ENCODE results near the gene ASTN2.

The ASTN2 gene

DNA sequence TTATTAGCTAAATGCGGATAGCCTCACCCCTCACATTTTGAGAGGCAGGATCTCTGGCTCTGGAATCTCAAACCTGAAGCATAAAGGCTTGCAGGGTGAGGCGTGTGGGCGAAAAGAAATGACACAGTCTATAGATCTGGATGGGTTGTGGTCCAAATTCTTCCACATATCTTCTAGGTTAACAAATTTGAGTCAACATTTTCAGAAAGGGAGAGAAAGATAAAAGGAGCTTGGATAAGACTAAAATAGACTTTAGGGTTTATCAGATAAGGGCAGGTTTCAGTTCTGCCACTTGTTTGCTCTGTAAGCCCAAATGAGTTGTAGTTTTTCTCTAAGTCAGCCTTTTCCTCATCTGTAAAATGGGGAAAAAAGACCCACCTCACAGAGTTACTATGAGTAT lies 506.9 kb downstream of the ASTN2 start:
- no peak for TF ChIP-seq SIN3A (IDR thresholded peaks at IDR 0.05; ENCODE audit: borderline replicate concordance, insufficient read depth, low read length)
- TF ChIP-seq POLR2AphosphoS5 (IDR thresholded peaks at IDR 0.05; ENCODE audit: low read depth, low read length): no peak
- TF ChIP-seq, protein P1, sequence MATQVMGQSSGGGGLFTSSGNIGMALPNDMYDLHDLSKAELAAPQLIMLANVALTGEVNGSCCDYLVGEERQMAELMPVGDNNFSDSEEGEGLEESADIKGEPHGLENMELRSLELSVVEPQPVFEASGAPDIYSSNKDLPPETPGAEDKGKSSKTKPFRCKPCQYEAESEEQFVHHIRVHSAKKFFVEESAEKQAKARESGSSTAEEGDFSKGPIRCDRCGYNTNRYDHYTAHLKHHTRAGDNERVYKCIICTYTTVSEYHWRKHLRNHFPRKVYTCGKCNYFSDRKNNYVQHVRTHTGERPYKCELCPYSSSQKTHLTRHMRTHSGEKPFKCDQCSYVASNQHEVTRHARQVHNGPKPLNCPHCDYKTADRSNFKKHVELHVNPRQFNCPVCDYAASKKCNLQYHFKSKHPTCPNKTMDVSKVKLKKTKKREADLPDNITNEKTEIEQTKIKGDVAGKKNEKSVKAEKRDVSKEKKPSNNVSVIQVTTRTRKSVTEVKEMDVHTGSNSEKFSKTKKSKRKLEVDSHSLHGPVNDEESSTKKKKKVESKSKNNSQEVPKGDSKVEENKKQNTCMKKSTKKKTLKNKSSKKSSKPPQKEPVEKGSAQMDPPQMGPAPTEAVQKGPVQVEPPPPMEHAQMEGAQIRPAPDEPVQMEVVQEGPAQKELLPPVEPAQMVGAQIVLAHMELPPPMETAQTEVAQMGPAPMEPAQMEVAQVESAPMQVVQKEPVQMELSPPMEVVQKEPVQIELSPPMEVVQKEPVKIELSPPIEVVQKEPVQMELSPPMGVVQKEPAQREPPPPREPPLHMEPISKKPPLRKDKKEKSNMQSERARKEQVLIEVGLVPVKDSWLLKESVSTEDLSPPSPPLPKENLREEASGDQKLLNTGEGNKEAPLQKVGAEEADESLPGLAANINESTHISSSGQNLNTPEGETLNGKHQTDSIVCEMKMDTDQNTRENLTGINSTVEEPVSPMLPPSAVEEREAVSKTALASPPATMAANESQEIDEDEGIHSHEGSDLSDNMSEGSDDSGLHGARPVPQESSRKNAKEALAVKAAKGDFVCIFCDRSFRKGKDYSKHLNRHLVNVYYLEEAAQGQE (IDR thresholded peaks at IDR 0.05; ENCODE audit: insufficient read depth in 1 of 2, low read depth in 2 of 2, low read length in 2 of 2): no peak
- no peak for TF ChIP-seq FOXP2 (optimal IDR thresholded peaks at IDR 0.05; ENCODE audit: borderline replicate concordance, extremely low read depth, extremely low read length, insufficient read depth)
- TF ChIP-seq TAF1 (IDR thresholded peaks at IDR 0.05; ENCODE audit: borderline replicate concordance, insufficient read depth, low read length): no peak

DNA sequence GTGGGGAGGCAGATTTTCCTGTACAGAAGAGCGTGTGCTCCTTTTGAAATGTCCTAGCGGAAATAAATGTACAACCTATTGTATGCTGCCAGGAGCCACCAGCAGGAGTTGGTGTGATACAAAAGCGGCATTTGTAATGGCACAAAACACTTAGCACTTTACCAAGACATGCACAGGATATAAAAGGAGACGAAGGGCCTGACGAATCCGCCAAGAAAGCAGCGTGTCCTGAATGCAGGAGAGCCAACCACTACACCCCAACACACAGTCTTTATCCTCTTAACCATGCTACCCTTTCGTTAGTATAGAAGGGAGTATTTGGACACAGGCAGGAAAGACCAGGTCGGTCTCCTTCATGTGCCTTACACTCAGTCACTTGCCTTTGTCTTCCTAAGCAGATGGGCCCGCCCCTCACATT lies 509.7 kb downstream of the ASTN2 start:
- TF ChIP-seq, protein P1 (IDR thresholded peaks at IDR 0.05; ENCODE audit: insufficient read depth in 1 of 2, low read depth in 2 of 2, low read length in 2 of 2): no peak
- no peak for TF ChIP-seq TAF1 (IDR thresholded peaks at IDR 0.05; ENCODE audit: borderline replicate concordance, insufficient read depth, low read length)

DNA sequence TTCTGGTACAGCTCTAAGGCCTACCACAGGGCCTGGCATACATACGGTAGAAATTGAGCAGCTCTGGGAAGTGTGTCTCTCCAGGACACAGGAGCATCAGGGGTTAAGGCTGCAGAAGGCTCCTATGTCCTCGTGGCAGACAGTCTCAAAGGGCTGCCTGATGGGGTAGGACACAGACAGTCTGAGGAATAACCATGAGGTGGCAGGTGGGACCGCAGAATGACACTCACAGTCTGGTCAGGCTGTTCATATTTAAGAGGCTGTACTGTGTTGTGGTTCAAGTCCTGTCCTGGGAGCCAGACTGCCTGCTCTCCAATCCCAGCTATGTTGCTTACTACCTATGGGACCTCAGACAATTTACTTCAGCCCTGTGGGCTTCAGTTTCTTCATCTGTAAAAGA lies 510.7 kb downstream of the ASTN2 start:
- TF ChIP-seq, protein P1 (IDR thresholded peaks at IDR 0.05; ENCODE audit: insufficient read depth in 1 of 2, low read depth in 2 of 2, low read length in 2 of 2): no peak
- TF ChIP-seq POLR2AphosphoS5 (IDR thresholded peaks at IDR 0.05; ENCODE audit: low read depth, low read length) (no peak), FOXP2 (optimal IDR thresholded peaks at IDR 0.05; ENCODE audit: borderline replicate concordance, extremely low read depth, extremely low read length, insufficient read depth) (no peak), TAF1 (IDR thresholded peaks at IDR 0.05; ENCODE audit: borderline replicate concordance, insufficient read depth, low read length) (no peak), SIN3A (IDR thresholded peaks at IDR 0.05; ENCODE audit: borderline replicate concordance, insufficient read depth, low read length) (no peak)

DNA sequence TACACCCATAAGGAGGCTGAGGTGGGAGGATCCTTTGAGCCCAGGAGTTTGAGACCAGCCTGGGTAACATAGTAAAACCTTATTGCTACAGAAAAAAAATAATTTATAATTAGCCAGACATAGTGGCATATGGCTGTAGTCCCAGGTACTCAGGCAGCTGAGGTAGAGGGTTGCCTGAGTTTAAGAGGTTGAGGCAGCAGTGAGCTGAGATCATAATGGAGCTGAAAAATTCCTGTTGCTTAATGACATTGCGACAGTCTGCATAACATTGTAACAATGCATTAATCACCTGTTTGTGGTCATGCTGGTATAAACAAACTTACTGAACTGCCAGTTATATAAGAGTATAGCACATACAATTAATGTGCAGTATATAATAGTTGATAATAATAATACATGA lies 513.6 kb downstream of the ASTN2 start:
- TF ChIP-seq FOXP2 (optimal IDR thresholded peaks at IDR 0.05; ENCODE audit: borderline replicate concordance, extremely low read depth, extremely low read length, insufficient read depth) (no peak), TAF1 (IDR thresholded peaks at IDR 0.05; ENCODE audit: borderline replicate concordance, insufficient read depth, low read length) (no peak)

DNA sequence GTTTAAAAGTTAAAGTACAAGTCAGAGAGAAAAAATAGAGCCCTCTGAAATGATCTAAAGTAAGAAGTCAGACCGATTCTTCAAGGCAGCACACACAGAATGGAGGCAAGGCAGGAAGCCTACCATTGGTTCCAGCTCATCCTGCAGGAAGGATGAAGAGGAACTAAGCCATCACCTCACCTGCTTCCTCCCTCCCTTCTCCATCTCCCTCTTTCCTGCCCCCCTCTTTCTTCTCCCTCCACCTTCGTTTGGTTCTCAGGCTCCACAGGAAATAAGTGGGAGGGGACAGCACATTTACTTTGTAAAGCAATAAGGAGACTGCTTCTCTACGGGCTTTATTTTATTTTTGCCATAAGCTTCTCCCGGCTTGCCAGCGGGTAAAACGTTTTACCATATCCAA lies 514.3 kb downstream of the ASTN2 start:
- TF ChIP-seq FOXP2 (optimal IDR thresholded peaks at IDR 0.05; ENCODE audit: borderline replicate concordance, extremely low read depth, extremely low read length, insufficient read depth) (no peak), SIN3A (IDR thresholded peaks at IDR 0.05; ENCODE audit: borderline replicate concordance, insufficient read depth, low read length) (no peak), TAF1 (IDR thresholded peaks at IDR 0.05; ENCODE audit: borderline replicate concordance, insufficient read depth, low read length) (no peak), POLR2AphosphoS5 (IDR thresholded peaks at IDR 0.05; ENCODE audit: low read depth, low read length) (no peak)
- TF ChIP-seq, protein P1 (IDR thresholded peaks at IDR 0.05; ENCODE audit: insufficient read depth in 1 of 2, low read depth in 2 of 2, low read length in 2 of 2): no peak

All from PFSK-1 (cell line).